Measurements from ENCODE around the gene PLA2G2F.

The PLA2G2F gene

DNA sequence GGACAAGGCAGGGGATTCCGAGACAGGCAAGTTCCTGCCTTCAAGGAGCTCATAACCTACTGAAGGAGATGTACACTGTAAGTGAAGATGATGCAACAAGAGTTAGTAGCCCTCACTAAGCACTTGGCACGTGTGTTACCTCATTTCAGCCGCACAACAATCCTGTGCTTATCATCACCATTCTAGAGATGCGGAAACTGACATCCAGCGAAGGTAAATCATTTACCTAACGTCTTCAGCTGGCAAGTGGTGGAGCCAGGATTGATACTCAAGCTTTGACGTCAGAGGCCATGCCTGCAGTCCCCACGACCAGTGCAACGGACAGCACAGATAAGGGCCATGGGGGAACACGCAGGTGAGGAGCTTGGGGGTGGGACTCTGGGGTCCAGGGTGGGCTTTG, 43.9 kb downstream of the PLA2G2F start:
- no peaks in the 10 kb centered on the region for H3K4me1 ChIP-seq (ENCODE audit: control insufficient read depth in 1 of 2, insufficient read depth in 1 of 2, low read depth in 1 of 2, low read length in 1 of 2)
- H3K36me3 ChIP-seq = no peaks in the 10 kb centered on the region
- TF ChIP-seq, protein P1, sequence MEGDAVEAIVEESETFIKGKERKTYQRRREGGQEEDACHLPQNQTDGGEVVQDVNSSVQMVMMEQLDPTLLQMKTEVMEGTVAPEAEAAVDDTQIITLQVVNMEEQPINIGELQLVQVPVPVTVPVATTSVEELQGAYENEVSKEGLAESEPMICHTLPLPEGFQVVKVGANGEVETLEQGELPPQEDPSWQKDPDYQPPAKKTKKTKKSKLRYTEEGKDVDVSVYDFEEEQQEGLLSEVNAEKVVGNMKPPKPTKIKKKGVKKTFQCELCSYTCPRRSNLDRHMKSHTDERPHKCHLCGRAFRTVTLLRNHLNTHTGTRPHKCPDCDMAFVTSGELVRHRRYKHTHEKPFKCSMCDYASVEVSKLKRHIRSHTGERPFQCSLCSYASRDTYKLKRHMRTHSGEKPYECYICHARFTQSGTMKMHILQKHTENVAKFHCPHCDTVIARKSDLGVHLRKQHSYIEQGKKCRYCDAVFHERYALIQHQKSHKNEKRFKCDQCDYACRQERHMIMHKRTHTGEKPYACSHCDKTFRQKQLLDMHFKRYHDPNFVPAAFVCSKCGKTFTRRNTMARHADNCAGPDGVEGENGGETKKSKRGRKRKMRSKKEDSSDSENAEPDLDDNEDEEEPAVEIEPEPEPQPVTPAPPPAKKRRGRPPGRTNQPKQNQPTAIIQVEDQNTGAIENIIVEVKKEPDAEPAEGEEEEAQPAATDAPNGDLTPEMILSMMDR (IDR thresholded peaks at IDR 0.05) = no peak
- H3K27me3 ChIP-seq = peaks cover 49% of the 10 kb centered on the region
- no peaks in the 10 kb centered on the region for H3K9me3 ChIP-seq
- no peak overlapping the region for H3K4me3 ChIP-seq (ENCODE audit: low read depth in 1 of 2, low read length in 1 of 2)
- no peak overlapping the region for H3K27ac ChIP-seq

DNA sequence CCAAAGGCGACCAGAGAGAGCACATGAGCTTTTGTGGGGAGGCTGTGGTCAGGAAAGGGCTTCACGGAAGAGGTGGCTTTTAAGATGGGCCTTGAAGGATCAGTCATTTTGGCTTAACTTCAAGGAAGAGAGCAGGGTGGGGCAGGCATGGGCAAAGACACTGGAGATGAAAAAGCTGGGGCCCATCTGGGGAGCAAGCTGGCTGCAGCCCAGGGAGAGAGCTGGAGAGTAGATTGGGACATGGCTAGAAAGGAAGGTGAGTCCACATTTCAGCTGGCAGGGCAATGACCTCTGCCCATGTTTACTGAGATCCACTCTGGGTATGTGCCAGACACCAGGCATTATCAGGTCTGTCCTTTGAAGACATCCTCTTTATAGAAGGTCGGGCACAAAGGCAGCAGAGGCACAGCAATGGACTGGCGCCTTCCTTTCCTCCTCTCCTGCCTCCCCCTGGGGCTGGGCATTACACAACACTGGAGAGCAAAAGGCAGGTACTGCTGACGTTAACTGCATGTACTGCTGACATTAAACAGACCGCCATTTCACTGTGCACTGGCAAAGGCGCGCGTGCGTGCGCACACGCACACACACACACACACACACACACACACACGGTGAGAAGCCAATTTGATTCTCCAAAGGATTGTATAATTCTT, 44.6 kb downstream of the PLA2G2F start:
- H3K36me3 ChIP-seq = no peaks in the 10 kb centered on the region
- H3K9me3 ChIP-seq = no peaks in the 10 kb centered on the region
- H3K4me1 ChIP-seq (ENCODE audit: control insufficient read depth in 1 of 2, insufficient read depth in 1 of 2, low read depth in 1 of 2, low read length in 1 of 2) = no peaks in the 10 kb centered on the region
- no peak overlapping the region for H3K27ac ChIP-seq
- peaks cover 54% of the 10 kb centered on the region for H3K27me3 ChIP-seq
- TF ChIP-seq, protein P1 (IDR thresholded peaks at IDR 0.05) = no peak
- H3K4me3 ChIP-seq (ENCODE audit: low read depth in 1 of 2, low read length in 1 of 2) = no peak overlapping the region

GRCh38 chr1:20184481-20184900, 45.4 kb downstream of the PLA2G2F start:
- H3K4me3 ChIP-seq (ENCODE audit: low read depth in 1 of 2, low read length in 1 of 2) = no peak overlapping the region
- H3K36me3 ChIP-seq = no peaks in the 10 kb centered on the region
- H3K9me3 ChIP-seq = no peaks in the 10 kb centered on the region
- H3K27ac ChIP-seq = no peak overlapping the region
- H3K27me3 ChIP-seq = peaks cover 61% of the 10 kb centered on the region
- TF ChIP-seq, protein P1 (IDR thresholded peaks at IDR 0.05) = no peak
- H3K4me1 ChIP-seq (ENCODE audit: control insufficient read depth in 1 of 2, insufficient read depth in 1 of 2, low read depth in 1 of 2, low read length in 1 of 2) = no peaks in the 10 kb centered on the region

- Histone ChIP-seq H3K9me3 (no peaks in the 10 kb centered on the region), H3K36me3 (no peaks in the 10 kb centered on the region), H3K27me3 (peaks cover 69% of the 10 kb centered on the region), H3K4me3 (ENCODE audit: low read depth in 1 of 2, low read length in 1 of 2) (no peak overlapping the region), H3K27ac (no peak overlapping the region), H3K4me1 (ENCODE audit: control insufficient read depth in 1 of 2, insufficient read depth in 1 of 2, low read depth in 1 of 2, low read length in 1 of 2) (no peaks in the 10 kb centered on the region)
- TF ChIP-seq, protein P1 (IDR thresholded peaks at IDR 0.05) = no peak
These were observed 46.1 kb downstream of the PLA2G2F start for GRCh38 chr1:20184997-20185833.

DNA sequence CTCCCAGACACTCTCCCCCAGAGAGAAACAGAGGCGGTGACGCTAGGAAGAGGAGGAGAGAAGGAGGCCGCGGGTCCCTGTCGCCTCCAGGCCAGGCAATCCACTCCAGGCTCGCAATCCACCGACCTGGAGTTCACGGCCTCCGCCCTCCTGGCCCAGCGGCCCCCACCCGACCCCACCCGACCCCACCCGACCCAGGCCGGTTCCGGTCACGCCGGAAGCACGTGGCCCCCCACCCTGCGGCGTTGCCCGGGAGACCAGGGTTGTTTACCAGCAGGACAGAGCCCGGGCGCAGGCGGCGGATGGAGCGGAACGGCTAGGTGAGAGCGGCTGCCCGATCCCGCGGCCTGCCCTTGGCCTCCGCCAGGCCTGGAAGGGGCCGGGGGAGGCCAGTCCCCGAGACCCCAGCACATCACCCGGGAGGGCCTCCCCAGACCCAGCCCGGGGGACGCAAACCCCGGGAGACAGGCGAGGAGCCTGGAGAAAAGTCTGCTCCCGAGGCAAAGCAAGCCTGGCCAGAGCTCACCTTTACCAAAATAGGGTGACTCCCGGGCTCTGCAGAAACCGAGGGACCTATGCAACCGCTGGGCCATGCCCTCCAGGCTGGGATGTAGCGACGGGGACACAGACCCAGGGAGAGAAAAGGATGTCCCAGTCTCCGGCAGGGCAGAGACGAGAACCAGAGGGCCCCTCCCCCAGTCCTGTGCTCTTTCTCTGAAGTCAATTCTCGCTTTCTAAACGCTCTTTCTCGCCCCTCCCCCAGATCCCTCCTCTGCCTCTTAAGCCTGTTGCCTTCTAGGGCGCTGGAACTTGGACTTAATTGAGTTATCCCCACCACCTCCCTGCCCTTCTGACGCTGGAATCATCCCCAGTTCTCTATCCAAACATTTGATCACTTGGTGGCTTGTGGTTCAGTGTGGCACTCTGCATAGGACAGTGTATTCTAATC, 47.0 kb downstream of the PLA2G2F start, which contains the start of the genes PLA2G2C and UBXN10:
Gene PLA2G2C (minus strand): TSS at position 685 of the 949 bp plus-strand sequence. CDS start 9,155 bp downstream, outside the sequence.
Gene UBXN10 (plus strand): TSS at position 263 of the 949 bp plus-strand sequence. CDS start 4,466 bp downstream, outside the sequence.
- Histone ChIP-seq H3K27ac (no peak within 1 kb of the TSS), H3K4me1 (ENCODE audit: control insufficient read depth in 1 of 2, insufficient read depth in 1 of 2, low read depth in 1 of 2, low read length in 1 of 2) (no peaks in the 10 kb centered on the region), H3K9me3 (no peaks in the 10 kb centered on the region), H3K27me3 (peaks cover 78% of the 10 kb centered on the region), H3K36me3 (no peaks in the 10 kb centered on the region), H3K4me3 (ENCODE audit: low read depth in 1 of 2, low read length in 1 of 2) (no peak within 1 kb of the TSS)
- TF ChIP-seq, protein P1 (IDR thresholded peaks at IDR 0.05) = no peak

Data from neutrophil (primary cell).